GM19395 (cell line): Measurements from ENCODE around the gene APBA3.

Source experiments
- ATAC-seq: cut with Tn5 transposase; IDR thresholded peaks from one replicate; pipeline ENCODE4 v1.9.1; 2021; ENCODE audit warnings: mild to moderate bottlenecking, moderate library complexity; ENCODE audit not compliant: unreplicated experiment

The APBA3 gene

DNA sequence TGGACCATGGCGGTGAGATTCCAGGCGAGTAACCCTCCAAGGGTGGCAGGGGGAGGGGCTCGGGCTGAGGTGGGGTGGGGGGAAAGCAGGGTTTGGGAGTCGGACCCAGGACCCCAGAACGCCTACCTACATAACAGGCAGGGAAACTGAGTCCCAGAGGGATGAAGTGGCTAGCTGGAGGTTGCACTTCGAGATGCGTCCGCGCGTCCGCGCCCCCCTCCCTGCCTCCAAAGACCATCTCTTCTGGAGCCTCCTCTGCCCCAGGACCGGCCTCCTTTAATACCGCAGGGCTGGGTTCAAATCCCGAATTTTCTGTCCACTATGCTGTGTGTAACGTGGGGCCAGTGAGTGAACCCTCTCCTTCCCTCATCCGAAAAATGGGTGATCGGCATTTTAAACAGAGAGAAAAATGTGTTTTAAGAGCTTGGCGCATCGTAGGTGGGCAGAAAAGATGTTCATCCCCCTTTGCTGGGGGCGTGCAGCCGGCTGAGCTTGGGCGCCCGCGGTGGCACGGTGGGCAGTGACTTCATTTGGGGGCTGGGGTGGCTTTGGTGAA lies 39.5 kb downstream of the APBA3 start:
- no peak for ATAC-seq

DNA sequence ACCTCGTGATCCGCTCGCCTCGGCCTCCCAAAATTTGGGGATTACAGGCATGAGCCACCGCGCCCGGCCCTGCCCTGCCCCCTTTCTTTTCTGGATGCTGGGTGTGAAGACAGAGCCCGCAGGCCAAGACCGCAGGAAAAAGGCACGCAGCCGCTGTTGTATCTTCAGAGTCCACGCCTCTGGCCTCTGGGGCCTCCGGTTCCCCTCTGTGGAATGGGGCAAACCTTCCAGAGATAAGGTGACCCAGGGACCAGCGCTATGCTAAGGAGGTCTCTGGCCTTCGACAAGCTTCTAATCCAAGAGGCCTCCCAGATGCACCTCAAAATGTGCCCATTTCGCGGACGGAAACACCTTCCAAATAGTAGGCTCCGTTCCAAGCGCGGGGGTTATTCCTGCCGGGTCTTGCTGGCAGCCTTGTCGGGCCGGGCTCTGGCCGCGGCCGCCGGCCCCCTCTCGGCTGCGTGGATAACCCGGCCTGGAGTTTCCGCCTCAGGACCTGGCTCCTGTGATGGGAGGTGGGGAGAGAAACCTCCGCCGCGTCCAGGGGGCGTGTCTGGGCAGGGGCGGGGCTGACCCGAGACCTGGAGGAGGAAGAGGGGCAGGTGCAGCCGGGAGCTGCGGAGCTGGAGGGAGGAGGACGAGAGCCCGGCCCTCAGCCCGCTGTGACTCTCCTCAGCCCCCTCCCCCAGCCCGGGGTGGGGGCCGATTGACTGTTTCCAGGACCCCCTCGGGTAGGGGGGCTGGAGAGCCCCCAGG lies 40.2 kb downstream of the APBA3 start:
- no peak for ATAC-seq

DNA sequence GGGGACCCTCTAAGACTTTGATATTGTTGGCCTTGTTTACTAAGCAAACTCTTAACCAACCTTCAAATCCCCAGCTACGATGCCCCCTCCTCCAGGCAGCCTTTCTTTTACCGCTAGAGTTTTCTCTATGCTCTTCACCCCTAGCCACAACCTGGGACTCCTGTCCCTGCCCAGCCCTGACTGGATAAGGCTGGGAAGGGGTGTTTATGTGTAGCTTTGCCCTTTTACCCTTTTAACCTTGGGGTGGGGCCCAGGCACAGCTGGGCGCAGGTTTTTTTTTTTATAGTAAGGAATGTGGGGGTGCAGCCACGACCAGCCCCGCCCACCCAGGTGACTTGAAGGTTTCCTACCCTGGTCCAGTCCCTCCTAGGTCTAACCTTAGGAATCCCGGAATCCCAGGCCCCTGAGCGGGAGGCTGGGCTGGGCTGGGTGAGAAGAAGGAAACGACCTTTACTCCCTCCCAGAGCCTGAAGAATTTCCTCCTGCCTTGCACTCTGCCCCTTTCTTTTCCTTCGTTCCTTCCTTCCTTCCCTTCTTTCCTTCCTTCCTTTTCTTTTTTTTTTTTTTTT lies 41.1 kb downstream of the APBA3 start:
- no peak for ATAC-seq

DNA sequence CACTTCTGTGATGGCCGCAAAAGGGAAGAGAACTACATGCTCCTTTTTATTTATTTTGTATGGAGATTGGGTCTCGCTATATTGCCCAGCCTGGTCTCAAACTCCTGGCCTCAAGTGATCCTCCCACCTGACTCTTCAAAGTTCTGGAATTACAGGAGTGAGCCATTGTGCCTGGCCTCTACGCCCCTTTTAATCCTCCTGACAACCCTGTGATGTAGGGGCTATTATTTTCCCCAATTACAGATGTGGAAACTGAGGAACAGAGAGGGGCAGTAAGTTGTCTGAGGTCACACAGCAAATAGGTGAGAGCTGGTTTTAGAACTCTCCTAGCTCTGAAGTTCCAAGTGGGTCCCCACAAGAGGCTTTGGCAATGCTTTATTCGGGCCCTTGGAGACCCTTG lies 41.6 kb downstream of the APBA3 start:
- no peak for ATAC-seq

DNA sequence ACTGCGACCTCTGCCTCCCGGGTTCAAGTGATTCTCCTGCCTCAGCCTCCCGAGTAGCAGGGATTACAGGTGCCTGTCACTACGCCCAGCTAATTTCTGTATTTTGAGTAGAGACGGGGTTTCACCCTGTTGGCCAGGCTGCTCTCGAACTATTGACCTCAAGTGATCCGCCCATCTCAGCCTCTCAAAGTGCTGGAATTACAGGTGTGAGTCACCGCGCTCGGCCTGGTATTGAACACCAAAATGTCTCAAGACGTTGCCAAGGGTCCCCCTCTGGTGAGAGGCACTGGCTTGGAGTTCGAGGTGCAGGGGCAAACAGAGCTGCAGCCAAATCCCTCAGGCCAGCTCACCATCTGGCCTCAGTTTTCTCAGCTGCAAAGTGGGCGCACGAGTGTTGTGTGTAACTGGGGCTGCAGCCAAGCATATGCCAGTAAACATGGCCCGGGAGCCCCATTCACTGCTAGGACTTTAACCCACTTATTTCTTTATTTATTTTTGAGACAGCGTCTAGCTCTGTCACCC lies 45.3 kb downstream of the APBA3 start:
- no peak for ATAC-seq

DNA sequence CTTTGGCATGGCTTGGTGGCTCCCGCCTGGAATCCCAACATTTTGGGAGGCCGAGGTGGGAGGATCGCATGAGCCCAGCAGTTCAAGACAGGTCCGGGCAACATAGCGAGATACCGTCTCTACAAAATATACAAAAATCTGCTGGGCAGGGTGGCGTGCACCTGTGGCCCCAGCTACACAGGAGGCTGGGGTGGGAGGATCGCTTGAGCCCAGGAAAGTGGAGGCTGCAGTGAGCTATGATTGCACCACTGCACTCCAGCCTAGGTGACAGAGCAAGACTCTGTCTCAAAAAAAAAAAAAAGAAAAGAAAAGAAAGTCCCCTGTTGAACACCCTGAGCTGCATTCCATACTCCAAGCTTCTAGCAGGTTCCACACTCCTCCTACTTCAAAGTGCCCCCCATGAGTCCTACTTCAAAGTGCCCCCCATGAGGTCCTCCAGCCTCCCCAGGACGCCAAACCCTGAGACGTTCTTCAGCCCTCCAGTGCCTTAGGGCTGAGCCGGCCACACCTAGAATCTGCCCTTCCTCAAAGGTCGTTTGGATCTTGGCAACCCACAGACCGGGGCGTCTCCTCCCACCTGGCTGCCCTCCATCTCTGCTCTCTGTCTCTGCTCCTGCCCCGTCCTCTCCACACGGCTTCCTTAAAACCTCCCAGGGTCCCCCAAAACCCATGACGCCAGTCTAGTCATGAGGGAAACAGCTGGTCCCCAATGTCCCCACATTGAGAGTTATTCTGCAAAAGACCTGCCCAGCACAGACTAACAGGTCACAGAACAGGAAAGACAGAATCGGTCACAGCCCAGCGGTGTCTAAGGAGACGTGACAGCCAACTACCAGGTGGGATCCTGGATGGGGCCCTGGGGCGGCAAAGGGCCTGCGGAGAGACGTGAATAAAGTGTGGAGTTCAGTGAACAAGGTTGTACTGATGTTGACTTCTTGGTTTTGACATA lies 48.6 kb downstream of the APBA3 start:
- no peak for ATAC-seq

DNA sequence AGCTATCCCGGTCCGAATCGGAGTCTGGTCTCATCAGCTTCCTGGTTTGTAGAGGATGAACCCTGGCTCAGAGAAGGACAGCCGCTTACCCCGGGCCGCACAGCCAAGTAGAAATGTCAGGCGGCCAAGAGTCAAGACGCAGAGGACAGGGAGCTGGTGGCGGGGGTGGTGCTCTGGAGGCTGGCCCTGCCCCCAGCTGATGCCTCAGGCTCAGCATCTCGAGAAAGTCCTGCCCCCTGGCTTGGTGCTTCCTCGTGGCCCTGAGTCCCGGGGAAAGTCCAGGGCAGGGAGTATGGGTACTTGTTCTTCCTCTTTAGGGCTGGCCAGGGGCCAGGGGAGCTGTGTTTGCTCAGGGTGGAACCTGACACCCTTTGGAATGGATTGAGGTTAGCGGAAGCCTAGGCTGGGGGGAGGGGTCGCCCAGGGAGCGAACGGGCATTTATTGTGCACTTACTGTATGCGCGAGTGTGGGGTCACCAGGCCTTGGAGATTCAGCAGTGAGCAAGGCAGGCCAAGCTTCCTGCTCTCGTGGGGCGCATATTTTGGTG lies 51.2 kb downstream of the APBA3 start:
- no peak for ATAC-seq

DNA sequence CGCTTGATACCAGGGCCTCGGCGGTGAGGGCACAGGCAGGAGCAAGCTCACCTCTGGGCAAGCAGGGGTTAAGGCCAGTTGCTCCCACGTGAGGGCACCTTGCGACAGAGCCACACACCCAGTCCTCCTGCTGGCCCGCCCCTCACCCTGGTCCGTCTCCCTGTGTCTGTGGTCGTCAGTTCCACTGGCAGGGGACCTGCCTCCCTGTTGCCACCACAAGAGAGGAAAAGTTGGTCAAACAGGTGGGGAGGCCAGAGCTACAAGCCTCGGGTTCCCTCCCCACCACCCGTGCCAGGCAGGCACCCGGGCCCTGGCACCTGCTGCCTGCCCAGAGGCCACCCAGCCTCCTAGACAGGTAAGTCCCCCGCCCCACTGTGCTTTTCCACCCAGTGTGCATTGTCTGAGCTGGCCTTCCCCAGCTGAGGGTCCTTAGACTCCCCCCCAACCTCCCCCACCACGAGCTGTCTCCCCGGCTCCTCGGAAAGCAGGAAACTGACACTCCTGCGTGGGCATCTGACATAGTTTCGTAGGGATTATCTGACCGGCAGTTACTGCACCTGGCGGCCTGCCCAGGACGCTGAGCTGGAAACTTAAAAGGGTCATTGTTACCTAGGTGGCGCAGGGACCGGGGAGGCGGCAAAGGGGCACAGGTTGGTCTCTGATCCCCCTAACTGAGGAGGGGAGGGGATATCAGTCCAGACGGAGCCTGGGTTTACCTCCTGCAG lies 53.1 kb downstream of the APBA3 start, which contains the start of gene TJP3:
TJP3 (plus strand) TSS at position 178 of the 725 bp plus-strand sequence. CDS start 20,049 bp downstream, outside the sequence.
- no peak for ATAC-seq

DNA sequence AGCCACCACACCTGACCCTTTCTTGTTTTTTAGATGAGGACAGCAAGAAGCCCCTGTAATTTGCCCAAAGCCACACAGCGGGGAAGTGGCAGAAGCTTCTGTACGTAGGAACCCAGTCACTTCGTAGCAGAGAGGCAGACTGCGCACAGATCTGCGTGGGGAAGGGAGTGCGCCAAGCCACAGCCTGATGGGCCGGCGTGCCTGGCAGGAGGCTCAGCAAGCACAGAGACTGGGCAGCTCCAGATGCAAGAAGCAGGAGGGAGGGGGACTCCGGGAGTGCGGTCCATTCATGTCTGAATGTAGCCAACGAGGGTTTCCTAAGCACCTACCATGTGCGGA lies 53.7 kb downstream of the APBA3 start:
- no peak for ATAC-seq

DNA sequence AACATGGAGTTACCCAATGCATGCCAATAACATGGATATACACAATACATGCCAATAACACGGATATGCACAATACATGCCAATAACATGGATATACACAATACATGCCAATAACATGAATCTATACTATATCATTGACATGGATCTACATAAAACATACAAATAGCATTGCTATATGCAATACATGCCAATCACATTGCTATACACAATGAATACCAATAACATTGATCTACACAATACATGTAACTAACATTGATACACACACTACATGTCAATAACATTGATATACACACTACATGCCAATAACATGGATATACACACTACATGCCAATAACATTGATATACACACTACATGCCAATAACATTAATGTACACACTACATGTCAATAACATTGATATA lies 60.3 kb downstream of the APBA3 start:
- ATAC-seq, result no peak
